HG03103 (cell line): Measurements from ENCODE around the gene HSFX1.
"Not testable (repeated sequence)": the region's sequence is repeated elsewhere in the genome, so short reads cannot be mapped to it uniquely, and the experiment has no call there.

Source experiments
- ATAC-seq: cut with Tn5 transposase; IDR thresholded peaks from one replicate; pipeline ENCODE4 v1.9.1; 2021; ENCODE audit warnings: low read depth; ENCODE audit not compliant: unreplicated experiment

Gene HSFX1

GRCh38 chrX:149773768-149774167 is at the start of gene HSFX1:
Gene HSFX1, plus strand, starts transcription at chrX:149774068. Its CDS starts 614 bp downstream, at chrX:149774682.
- ATAC-seq: not testable (repeated sequence)

GRCh38 chrX:149727308-149727707 is 46.6 kb upstream of the HSFX1 start:
- not testable (repeated sequence) for ATAC-seq

- not testable (repeated sequence) for ATAC-seq
Observed at GRCh38 chrX:149742269-149742668, 31.6 kb upstream of the HSFX1 start.

GRCh38 chrX:149746390-149747007 is 27.4 kb upstream of the HSFX1 start:
- ATAC-seq: not testable (repeated sequence)

- ATAC-seq: no peak
Observed at GRCh38 chrX:149757206-149758067, 16.4 kb upstream of the HSFX1 start.

GRCh38 chrX:149758068-149758714 is 15.7 kb upstream of the HSFX1 start:
- no peak for ATAC-seq

GRCh38 chrX:149758715-149759078 is 15.2 kb upstream of the HSFX1 start:
- not testable (repeated sequence) for ATAC-seq

GRCh38 chrX:149759824-149760223 is 14.0 kb upstream of the HSFX1 start:
- ATAC-seq: no peak

- no peak for ATAC-seq
Observed at GRCh38 chrX:149760965-149761364, 12.9 kb upstream of the HSFX1 start.

GRCh38 chrX:149761858-149762674 is 11.8 kb upstream of the HSFX1 start:
- ATAC-seq: not testable (repeated sequence)

GRCh38 chrX:149762696-149763614 is 10.9 kb upstream of the HSFX1 start:
- ATAC-seq: no peak

GRCh38 chrX:149770344-149770743 is 3.5 kb upstream of the HSFX1 start:
- not testable (repeated sequence) for ATAC-seq

GRCh38 chrX:149773026-149773425 is 842 bp upstream of the HSFX1 start:
- not testable (repeated sequence) for ATAC-seq

- ATAC-seq: not testable (repeated sequence)
Observed at GRCh38 chrX:149777999-149778398, 4.1 kb downstream of the HSFX1 start.

GRCh38 chrX:149781727-149782126 is 7.9 kb downstream of the HSFX1 start, which contains the start of gene MAGEA9:
Gene MAGEA9, plus strand, starts transcription at chrX:149781930. Its CDS starts 4,281 bp downstream, at chrX:149786211.
- not testable (repeated sequence) for ATAC-seq

- ATAC-seq: peak; percentile 99
Observed at GRCh38 chrX:149795531-149795930, 21.7 kb downstream of the HSFX1 start.

GRCh38 chrX:149799095-149799714 is 25.3 kb downstream of the HSFX1 start:
- no peak for ATAC-seq

GRCh38 chrX:149799938-149800337 is 26.1 kb downstream of the HSFX1 start:
- no peak for ATAC-seq
